HG03060 (cell line): ENCODE measurements around the gene TRH.

Experiments
- ATAC-seq: cut with Tn5 transposase; IDR thresholded peaks from one replicate; pipeline ENCODE4 v1.9.1; 2021; ENCODE audit warnings: low read depth, moderate number of reproducible peaks; ENCODE audit not compliant: unreplicated experiment

TRH gene

DNA sequence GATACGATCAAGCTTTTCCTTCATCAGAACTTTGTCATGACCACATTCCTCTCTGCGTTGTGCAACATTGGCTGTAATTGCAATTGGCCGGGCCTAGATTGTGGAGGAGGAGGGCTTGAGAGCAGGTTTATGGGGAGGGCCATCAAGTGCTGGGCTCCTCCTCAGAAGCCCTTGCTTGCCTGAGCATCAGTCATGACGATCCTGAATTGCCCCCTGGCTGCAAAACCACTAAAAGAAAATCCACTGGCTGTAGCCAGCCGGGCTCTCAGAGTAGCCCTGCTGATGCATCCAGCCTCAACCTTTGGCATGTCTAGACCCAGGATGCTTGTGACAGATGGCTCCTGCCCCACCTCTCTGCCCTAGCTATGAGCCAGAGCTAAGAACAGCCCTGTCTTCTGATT is 13.4 kb upstream of the TRH start:
- no peak for ATAC-seq

DNA sequence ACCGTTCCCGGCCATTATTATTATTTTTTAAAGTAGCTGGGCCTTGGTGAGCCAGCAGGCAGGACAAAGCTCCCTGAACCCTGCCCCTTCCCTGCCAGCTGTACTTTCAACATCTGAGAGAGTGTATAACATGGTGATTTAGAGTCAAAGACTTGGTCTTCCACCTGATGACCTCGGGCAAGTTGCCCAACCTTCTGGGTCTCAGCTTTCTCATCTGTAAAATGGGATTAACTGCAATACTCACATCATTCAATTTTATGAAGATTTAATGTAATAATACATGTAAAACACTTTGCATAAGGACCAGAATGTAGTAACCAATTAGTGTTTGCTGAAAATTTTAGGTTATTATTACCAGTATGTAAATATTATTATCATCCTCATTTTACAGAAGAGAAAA is 11.9 kb upstream of the TRH start:
- no peak for ATAC-seq

DNA sequence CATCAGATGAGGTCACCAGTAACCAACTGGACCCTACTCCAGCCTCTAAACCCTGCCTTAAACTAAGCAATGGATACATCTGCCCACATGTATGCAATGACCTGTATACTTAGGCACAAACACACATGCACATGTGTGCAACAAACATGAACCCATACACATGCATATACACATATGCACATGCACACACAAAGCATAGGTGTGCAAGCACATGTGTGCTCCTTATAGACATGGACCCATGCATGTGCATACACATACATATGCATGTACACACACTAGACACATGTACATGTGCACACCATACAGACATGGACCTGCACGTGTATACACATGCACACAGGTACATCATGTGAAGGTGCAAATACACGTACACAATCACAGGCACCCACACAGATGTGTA is 8.6 kb upstream of the TRH start:
- no peak for ATAC-seq

DNA sequence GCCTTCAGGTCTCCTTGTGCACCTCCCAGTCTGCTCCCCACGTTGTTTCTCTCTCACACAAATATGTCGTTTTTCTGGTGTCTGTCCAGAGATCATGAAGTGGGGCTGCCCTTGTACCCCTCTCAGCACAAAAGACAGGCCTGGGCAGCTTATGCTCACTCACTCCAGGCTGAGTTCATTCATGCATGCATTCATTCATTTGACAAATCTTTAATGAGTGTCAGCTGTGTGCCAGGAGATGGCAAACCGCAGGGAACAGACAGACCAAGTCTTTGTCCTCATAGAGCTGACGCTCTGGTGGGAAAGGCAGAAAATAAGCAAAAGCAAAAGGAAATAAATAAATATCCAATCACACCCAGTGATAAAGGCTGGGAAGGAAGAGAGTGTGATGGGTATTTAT is 7.6 kb upstream of the TRH start:
- ATAC-seq = no peak

DNA sequence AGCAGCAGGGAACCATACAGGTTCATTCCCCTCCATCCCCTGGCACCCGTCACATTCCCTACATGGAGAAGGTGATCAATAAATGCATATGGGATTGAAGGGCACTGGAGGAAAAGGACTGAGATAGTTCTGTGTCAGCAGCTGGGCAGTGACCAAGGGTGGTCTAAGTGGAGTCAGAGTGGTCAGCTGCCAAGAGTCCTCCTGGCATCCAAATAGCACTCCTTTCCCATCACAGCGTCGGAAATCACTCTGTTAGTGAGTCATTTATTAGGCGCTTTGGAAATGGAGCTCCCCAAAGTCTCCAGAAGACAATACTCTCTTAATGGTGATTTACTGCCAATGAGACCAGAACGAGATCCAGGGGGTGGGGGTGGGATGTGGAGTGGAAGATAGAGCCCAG is 6.8 kb upstream of the TRH start:
- ATAC-seq = no peak

DNA sequence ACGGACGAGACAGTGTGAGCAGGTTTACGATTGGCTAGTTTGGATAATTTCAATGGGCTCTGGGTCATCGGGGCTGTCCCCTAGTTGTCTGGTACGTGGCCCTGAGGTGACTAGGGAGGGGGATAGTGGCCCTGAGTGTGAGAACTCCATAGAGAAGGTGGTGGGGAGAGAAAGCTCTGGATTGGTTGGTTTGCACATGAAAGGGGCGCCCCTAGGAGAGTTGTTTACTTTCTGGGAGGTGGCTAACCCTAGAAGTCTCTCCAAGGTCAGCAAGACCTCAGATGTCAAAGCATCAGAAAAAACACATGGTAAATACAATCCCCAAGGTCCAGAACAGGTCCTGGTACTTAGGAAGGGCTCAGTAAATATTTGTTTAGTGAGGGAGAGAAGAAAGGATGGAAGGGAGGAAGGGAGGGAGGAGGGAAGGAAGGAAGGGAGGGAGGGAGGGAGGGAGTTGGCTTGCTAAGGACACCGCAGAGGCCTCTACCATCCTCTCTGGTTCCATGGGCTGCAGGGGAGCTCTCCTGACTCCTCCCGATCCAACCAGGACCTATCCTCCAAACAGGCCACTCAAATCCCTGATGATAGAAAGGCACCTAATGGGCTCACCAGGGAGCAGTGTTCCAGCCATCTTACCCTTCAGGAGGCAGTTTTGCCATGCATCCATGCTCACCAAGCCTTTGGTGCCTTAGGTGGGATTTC is 3.0 kb upstream of the TRH start:
- no peak for ATAC-seq

DNA sequence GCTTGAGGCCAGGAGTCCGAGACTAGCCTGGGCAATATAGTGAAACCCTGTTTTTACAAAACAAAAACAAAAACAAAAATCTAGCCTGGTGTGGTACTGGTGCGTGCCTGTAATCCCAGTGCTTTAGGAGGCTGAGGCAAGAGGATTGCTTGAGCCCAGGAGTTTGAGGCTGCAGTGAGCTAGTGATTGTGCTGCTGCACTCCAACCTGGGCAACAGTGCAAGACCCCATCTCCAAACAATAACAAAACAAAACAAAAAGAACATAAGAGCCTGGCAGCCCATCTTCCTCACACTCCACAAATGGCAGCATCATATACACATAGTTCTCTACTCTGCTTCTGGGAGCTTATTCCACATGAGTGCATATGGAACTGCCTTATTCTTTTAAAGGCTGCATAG is 2.2 kb upstream of the TRH start:
- ATAC-seq = no peak

DNA sequence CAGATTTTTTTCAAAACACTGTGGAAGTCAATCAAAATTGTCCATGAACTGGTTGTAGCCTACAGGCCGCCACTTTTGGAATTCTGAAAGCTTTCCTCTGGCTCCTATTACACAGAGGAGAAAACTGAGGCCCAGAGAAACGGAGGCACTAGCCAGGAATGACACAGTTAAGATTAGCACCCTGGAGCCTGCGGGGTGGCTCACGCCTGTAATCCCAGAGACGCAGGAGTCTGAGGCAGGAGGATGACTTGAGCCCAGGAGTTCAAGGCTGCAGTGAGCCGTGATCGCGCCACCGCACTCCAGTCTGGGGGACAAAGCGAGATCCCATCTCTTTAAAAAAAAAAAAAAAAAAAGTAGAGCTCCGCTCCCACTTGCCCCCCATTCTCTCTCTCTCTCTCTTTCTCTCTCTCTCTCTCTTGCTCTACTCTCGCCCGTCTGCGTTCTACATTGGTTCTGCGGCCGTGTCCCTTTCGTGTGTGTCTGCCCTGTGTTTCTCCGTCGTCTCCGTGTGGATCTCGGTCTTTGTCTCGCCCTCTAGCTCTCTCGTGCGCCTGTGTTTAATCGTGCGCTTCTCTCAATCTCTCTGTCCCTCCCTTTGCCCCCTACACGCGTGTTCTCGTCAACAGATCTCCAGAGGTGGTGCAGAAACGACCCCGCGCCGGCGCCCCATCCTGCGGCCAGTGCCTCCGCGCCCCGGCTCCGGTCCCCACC is 512 bp upstream of the TRH start:
- no peak for ATAC-seq

DNA sequence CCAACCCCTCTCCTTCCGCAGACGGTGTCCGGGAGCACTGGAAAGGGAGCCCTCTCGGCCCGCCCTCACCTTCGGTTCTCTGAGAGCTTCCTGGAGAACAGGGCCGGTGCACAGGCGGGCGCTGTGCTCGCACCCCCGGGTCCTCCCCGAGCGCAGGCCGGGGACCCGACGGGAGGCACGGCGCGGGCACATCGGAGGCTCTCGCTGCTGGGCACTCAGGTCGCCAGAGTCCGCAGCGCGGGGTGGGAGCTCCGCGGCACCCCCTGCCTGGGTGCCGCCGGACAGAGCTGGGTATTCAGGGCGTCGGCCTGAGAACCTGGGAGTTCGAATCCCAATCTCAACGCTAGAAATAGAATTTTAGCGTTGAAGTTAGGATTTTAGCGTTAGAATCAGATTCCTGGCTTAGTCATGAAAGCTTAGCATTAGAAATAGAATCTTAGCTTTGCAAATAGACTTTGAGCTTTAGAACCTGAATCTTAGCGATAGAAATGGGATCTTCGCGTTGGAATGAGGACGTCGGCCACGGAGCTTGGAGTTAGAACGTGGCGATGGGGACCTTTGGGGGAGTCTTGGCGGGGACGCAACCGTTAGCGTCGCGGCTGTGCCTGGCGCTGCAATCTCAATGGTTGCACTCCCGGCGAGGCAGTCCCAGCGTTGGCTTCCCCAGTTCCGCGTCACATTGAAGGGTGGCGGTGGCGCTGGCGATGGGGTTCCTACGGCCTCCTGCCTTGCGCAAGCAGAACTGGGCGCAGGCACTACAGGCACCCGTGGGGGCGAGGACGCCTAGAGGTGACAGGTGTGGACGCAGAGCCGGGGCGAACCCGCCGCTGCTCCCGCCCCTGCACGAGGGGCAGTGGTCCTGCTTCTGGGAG is 549 bp downstream of the TRH start:
- ATAC-seq = no peak

DNA sequence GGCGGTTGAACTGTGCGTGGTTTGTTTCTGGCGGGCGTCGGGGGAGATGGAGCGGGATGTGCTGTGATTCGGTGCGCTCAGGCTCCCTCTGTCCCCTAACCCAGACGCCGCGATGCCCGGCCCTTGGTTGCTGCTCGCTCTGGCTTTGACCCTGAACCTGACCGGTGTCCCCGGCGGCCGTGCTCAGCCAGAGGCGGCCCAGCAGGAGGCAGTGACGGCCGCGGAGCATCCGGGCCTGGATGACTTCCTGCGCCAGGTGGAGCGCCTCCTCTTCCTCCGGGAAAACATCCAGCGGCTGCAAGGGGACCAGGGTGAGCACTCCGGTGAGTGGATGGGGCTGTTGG is 1.2 kb downstream of the TRH start:
- ATAC-seq = no peak

DNA sequence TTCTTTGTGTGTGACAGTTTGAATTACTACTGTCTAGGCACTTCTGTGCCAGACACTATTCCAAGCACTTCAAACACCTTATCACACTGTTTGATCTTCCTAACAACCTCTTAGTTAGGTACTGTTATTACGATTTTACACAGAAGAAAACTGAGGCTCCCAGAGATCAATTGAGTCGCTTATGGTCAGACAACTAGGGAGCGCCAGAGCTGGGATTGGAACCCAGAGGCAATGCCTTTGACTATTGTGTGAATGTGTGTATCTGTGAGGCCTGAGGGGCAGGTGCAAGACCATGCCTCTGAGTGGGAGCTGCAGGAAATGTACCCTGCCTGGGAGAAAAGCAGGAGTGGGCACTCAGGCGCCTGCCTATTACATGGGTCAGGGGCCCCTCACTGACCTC is 1.8 kb downstream of the TRH start:
- ATAC-seq = no peak

DNA sequence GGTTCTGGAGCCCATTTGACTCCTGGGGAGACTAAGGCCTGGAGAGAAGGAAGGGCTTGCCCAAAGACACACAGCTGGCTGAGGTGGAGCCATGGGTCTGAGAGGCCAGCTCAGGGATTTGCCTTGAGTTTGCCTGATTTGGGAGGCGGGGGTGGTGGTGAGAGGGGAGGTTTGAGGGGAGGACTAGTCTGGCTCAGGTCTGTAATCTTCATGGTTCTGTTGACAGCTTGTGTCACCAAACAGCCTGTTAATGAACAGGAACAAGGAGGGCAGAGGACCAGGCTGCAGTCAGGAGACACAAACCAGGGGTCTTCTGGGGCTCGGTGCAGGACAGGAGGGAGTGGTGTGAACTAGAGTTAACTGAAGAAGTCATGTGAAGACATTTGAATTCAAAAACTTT is 3.6 kb downstream of the TRH start:
- no peak for ATAC-seq

DNA sequence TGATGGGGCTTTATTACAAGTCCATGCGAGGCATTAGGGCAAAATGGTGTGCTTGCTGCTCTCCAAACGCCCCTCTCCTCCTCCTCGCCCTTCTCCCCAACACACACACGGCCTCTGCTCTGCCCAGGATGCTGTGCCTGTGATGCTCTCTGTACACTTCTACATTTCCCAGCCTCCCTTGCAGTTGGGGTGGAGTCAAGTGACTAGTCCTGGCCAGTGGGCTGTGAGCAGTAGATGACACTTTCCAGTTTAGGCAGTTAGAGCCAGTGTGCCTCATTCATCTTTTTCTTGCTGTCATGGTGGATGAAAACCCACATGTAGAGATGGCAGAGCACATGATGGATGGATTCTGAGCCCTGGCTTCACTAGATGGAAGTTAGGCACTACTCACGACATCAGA is 5.4 kb downstream of the TRH start:
- ATAC-seq = no peak

DNA sequence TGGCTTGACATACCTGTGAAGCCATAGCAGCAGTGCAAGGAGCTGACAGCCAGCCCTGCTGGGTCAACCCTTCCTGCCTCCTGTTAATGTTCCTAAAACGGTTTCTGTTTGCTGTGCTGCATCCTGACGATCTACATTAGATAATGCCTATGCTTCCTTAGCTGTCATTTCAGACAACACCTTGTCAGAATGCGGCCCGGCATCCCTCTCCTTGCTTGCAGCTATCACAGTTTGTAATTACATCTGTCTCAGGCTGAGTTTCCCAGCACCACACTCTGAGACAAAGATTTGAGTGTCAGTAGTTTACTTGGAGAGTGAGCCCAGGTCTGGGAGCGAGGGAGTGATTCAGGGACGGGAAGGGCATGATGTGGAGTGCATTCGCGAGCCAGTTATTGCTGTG is 9.0 kb downstream of the TRH start:
- no peak for ATAC-seq

DNA sequence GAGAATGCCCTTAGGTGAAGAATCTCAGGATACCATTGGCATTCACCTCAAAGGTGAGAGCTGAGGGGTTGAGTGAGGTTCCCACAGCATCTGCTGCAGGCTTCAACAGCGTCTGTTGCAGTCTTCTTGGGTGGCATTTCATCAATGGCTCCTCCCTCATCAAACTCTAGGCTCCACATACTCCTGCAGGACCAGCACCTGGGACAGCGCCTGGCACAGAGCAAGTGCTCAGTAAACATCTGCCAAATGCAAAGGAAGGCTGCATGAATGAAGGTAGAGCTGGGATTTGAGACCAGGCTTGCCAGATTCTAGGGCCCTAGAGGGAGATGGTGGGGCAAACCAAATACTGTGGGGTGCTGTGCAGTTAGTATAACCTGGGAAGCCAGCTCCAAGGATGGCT is 9.6 kb downstream of the TRH start:
- no peak for ATAC-seq

DNA sequence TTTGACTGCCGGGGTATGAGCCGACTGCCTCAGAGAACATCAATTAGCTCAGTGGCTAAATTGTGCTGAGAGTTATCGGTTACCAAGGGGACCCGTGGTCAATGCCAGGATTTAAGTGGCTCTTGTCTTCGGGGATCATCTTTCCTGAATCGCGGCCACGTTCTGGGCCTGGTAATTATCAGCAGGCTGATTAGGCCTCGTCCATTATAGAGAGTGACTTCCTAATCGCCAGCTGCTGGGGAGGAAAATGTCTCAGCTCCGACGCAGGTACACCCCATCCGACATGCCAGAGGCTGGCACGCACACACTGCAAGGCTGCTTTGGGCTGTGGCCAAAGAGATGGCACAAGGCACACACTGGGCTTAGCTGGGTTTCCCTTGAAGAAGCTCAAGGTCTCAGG is 10.6 kb downstream of the TRH start:
- no peak for ATAC-seq

DNA sequence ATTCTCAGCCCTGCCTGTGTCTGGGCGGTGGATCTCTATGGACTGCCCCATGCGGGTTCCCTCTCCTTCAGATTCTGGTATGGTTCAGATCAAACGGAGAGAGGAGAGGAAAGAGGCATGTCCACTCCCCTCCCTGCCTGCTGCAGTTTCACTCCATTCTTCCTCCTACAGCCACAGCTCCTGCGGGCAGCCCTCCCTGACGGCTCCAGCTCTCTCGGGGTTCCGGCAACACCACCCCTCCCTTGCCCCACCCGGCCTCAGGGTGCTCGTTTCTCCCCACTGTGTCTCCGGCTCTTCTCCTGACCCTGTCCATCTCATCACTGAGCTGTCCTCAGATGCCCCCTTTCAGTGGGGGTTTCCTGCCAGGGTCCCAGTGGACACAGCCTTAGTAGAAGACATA is 13.9 kb downstream of the TRH start:
- ATAC-seq = no peak

DNA sequence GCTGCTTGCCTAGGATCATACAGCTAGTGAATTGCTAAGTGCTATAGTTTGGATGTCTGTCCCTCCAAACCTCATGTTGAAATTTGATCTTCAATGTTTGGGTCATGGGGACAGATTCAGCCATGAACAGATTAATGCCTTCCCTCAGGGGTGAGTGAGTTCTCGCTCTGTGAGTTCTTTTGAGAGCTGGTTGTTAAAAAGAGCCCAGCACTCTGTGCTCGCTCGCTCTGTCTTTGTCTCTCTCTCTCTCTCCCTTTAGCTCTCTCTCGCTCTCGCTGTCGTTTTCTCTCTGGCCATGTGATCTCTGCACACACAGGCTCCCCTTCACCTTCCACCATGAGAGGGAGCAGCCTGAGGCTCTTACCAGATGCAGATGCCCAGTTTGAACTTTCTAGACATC is 14.9 kb downstream of the TRH start:
- ATAC-seq = no peak

DNA sequence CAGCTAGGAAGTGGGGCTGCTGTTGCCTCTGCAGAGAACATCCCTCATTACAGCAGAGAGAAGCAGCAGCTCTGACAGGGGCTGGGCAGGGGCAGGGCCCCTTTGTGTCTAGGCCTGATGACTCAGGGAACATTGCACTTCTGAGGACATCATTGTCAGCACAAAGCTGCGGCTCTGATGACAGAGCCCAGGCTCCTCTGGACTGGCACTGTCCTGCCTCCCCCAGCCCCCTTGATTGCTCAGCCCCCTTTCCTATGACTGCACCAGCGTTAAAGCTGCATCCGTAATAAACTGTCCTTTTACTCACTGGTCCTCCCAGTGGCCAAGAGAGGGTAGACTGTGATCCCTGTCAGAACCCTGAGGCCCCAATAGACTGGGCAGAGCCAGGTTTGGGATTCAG is 18.3 kb downstream of the TRH start:
- no peak for ATAC-seq

DNA sequence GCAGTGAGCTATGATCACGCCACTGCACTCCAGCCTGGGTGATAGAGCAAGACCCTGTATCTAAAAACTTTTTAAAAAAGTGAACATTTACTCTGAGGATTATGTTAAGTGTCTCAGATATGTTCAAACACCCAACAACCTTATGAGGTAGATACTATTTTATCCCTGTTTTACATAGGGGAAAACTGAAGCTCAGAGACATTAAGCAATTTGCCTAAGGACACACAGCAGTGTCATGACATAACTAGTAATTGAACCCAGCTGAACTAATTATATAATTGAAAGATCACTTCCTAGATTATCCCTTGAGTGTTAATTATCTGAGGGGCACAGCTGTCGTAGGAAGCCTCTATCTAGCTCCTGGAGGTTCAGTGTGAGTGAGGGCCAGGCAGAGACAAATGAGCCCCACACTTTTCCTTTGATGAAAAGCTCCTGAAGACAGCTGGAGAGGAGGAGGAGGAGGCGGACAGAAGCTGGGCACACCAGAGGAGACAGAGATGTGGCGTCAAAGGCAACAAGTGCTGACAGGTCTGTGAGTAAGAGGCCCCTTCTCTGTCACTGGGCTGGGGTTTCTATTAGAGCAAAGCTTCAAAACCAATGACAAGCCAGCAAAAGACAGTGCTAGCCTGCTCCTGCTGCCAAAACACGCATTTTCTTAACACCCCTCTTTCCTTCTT is 20.5 kb downstream of the TRH start:
- ATAC-seq = no peak

DNA sequence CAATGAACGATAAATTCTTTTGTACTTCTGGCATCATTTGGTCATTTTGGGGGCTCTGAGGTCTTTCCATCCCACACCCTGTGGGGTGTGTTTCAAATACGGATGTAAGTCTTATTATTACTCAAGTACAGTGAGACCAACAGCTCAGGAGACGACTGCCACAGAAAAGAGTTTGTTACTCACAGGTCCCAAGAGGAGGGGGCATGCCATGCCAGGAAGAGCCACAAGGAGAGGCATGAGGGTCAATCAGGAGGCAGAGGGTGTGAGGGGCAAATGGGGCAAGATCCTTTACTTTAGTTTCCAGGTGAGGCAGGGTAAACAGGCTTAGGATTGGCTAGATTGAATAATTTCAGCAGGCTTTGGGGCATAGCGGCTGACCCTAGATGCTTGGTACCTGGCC is 21.6 kb downstream of the TRH start:
- ATAC-seq = no peak
